Ammon's horn (tissue), 1 donor: ENCODE results near the gene KCNQ4.
A peak's percentile ranks its signal among the peaks of the same experiment; 100 is the strongest.

Source experiments
- DNase-seq: peaks from one replicate; pipeline ENCODE4 v3.0.0-alpha.2; 2016; ENCODE audit warnings: low spot score

The KCNQ4 gene

GRCh38 chr1:40861224-40862003, 77.8 kb downstream of the KCNQ4 start:
- DNase-seq = no peak

GRCh38 chr1:40862008-40862863, 78.6 kb downstream of the KCNQ4 start, which contains the start of gene CITED4:
Gene CITED4 (minus strand): TSS chr1:40862363. CDS start chr1:40862127, 236 bp downstream.
- peak; percentile 95 for DNase-seq

DNA sequence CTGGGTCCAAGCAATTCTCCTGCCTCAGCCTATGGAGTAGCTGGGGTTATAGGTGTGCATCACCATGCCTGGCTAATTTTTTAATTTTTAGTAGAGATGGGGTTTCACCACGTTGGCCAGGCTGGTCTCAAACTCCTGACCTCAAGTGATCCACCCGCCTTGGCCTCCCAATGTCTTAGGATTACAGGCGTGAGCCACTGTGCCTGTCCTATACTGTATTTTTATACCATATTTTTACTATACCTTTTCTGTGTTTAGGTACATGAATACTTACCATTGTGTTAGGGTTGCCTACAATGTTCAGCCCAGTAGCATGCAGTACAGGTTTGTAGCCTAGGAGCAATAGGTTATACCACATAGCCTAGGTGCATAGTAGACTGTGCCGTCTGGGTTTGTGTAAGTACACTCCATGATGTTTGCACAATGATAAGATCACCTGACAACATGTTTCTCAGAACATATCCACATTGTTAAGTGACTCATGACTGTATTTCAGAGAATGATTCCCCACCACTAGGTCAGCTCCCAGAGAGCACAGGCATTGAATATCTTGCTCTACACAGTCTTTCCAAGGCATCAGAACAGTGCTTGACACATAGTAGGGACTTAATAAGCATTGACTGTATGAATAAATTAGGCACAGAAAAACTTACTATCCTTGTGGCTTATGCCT, 84.6 kb downstream of the KCNQ4 start:
- DNase-seq = no peak

DNA sequence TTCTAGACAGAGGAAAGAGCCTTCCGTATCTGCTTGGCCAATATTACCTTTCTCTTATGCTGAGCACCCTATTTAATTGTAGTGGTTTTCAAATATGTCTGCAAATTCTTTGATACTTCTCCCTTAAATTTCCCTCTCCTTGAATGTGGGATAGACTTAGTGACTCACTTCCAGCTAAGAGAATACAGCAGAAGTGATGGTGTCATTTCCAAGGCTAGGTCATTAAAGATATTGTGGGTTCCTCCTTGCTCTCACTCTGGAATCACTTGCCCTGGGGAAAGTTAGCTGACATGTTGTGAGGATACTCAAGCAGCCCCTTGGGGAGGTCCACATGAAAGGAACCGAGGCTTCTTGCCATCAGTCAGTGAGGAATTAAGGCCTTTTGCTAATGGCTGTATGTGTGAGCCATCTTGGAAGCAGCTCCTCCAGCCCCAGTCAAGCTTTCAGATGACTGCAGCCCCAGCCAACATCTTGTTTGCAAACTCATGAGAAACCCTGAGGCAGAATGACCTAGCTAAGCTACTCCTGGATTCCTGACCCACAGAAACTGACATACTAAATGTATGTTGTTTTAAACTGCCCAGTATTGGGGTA, 86.6 kb downstream of the KCNQ4 start:
- DNase-seq = no peak

- DNase-seq = no peak
These were observed 88.7 kb downstream of the KCNQ4 start for GRCh38 chr1:40872276-40872675.

DNA sequence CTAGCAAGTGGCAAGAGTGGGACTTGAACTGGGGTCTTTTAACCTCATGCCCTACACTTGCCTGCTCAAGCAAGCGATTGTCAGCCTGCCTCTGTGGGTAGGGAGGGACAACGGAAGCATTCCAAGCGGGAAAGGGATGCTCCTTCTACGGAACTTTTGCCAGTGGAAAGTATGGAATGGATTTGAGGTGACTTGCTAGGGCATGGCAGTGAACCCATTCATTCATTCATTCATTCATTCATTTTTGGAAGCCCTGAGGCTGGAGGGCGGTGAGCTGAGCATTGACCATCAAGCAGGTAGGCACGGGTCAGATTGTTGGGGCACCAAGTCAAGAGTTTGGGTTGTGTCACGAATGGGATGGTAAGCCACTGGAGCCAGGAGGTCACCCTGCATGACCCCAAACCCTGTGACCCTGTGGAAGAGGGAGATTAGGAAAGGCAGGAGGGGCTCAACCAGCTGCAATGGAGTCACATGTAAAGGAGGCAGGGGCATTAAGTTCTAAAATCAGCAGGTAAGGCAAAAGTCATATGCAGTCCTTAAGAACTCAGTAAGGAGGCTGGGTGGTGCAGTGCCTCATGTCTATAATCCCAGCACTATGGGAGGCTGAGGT, 90.4 kb downstream of the KCNQ4 start:
- no peak for DNase-seq

- no peak for DNase-seq
These were observed 92.8 kb downstream of the KCNQ4 start for GRCh38 chr1:40876436-40876761.

DNA sequence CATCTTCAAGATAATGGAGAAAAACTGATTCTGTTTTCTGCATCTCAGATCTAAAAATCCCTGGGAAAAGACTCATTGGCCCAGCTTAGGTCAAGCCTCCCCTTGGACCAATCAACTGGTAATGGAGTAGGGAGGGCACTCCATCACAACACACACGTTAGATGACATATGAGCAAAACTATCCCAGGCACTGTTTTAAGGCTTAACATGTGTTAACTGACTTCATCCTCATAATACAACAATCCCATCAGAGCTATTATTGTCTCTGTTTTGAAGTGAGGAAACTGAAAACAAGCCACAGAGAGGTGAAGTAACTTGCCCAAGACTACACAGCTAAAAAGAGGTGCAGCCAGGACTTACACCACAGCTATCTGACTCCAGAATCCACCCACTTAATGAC, 93.3 kb downstream of the KCNQ4 start:
- DNase-seq = no peak

- DNase-seq = no peak
These were observed 94.1 kb downstream of the KCNQ4 start for GRCh38 chr1:40877698-40878097.

GRCh38 chr1:40878906-40879305, 95.3 kb downstream of the KCNQ4 start:
- no peak for DNase-seq

DNA sequence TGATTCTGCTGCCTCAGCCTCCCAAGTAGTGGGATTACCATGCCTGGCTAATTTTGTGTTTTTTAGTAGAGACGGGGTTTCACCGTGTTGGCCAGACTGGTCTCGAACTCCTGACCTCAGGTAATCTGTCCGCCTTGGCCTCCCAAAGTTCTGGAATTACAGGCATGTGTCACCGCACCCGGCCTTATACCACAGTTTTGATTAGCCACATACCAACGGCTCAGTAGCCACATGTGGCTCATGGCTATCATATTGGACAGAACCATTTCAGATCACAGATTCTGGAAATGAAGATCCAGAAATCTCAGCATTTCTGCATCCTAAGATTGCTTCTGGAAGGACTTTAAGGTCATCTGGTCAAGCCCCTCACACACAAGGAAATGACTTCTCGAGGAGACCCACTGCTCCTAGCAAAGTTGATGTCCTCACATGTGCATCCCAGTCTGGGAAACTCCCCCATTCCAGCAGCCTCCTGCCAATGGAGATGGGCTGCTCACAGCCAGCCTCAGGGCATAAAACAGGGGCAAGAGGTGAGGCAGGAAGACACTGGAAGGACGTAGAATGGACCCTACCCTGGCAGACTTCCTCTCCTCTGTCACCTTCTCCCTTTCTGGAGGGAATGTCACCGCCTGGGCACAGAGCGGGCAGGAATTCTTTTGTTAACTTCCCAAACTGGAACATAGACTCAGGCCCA, 96.0 kb downstream of the KCNQ4 start:
- no peak for DNase-seq

DNA sequence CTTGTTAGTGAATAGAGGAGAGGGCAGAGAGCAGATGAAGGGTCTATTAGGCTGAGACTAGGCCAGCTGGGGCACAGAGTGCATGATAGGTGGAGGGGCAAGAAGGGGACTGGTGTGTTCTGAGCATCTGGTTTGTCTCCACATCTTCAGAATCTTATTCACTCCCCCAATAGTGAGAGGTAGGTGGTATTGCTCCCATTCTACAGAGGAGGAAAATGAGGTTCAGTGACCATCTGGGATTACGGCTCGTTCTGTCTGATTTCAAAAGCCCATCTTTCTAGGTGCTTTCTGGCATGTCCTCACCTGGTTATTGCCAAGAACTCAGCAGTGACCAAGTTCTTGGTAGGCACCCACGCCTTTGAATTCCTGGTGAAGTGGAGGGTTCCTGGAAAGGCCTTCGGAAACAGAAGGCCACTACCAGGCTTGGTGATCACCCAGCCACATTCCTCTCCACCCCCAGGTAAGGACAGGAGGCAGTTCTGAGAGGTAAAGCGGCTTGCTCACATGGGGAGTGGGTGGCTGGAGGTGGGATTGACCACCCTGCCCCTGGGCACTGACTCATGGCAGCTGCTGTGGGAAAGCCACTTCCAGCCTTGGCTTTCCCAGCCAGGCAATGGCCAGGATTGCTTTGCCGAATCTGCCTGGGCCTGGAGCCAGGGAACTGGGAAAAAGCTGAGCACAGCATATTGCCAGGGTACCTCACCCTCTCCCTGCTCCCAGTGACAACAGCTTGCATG, 97.4 kb downstream of the KCNQ4 start:
- DNase-seq = no peak

GRCh38 chr1:40884055-40884795, 100.6 kb downstream of the KCNQ4 start:
- DNase-seq = no peak

DNA sequence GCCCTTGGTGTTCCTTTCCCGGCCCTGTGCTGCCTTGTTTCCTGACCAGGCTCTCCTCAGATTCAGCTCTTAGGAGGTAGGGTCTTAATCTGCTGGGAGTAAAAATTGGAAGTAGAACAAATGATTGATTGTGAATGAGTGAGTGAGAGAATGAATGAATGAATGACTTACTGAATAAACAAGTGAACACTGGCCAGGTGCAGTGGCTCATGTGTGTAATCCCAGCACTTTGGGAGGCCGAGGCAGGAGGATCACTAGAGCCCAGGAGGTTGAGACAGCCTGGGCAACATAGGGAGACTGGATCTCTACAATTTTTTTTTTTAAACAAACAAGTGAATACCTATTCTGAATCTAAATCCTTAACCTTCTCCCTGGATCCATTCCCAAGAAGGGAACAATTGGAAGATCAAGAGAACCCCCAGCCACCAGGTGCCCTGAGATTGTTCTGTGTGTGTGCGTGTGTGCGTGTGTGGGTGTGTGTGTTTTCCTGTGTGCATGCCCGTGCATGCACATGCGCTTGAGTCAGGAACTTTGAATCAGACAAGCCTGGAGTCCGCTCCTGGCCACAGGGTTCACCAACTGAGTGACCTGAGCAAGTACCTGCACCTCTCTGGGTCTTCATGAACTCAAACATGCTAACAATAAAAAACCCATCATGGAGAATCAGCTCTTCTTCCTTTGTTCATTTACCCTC, 102.9 kb downstream of the KCNQ4 start:
- DNase-seq = no peak

- no peak for DNase-seq
These were observed 103.4 kb downstream of the KCNQ4 start for GRCh38 chr1:40887012-40887378.

DNA sequence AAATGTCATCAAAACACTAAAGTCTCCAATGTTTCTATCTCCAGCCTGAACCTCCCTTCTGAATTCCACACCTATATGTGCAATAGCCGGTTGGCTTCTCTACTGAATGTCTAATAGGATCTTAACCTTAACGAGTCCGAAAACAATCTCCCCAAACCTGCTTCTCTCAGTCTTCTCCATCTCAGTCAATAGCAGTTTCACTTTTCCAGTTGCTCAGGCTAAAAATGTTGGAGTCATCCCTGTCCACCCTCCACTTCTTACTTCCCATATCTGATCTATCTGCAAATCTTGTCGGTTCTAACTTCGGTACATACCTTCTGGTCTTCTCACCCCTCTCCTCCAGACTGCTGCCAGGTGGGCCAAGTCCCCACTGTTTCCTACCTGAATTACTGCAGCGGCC, 104.1 kb downstream of the KCNQ4 start:
- no peak for DNase-seq
